H9 (cell line): ENCODE results near the gene EDDM13. TPM values are rescaled to one million over a fixed set of nuclear protein-coding genes. Genes with fewer than 3 reads are reported as not detected.

Experiments used
- DNase-seq: peaks from one replicate; pipeline ENCODE4 v3.0.0-alpha.2; 2017
- H2AFZ ChIP-seq: one replicate; pipeline ENCODE4 v1.6.1; 2013; ENCODE audit warnings: mild to moderate bottlenecking, low read length, control low read depth, moderate library complexity
- H2AK5ac ChIP-seq: 2 replicates; pipeline ENCODE4 v1.6.1; 2013; ENCODE audit warnings: low read length, control low read depth, mixed read lengths; ENCODE audit not compliant: insufficient read length
- H2BK120ac ChIP-seq: one replicate; pipeline ENCODE4 v1.6.1; 2013; ENCODE audit warnings: low read depth, mild to moderate bottlenecking, low read length, control low read depth, inconsistent platforms; ENCODE audit not compliant: poor library complexity, severe bottlenecking
- H2BK12ac ChIP-seq: 2 replicates; pipeline ENCODE4 v1.6.1; 2013; ENCODE audit warnings: low read length, control low read depth, mixed read lengths, low read depth; ENCODE audit not compliant: insufficient read length
- H2BK15ac ChIP-seq: 2 replicates; pipeline ENCODE4 v1.6.1; 2013; ENCODE audit warnings: low read depth, low read length, control low read depth
- H2BK20ac ChIP-seq: one replicate; pipeline ENCODE4 v1.6.1; 2013; ENCODE audit warnings: low read depth, mild to moderate bottlenecking, low read length, control low read depth, inconsistent platforms; ENCODE audit not compliant: poor library complexity, severe bottlenecking
- H2BK5ac ChIP-seq: 2 replicates; pipeline ENCODE4 v1.6.1; 2013; ENCODE audit warnings: low read length, control low read depth, mixed read lengths; ENCODE audit not compliant: insufficient read length
- H3K14ac ChIP-seq: 2 replicates; pipeline ENCODE4 v1.6.1; 2013; ENCODE audit warnings: low read length, control low read depth; ENCODE audit not compliant: insufficient read depth
- H3K18ac ChIP-seq: 2 replicates; pipeline ENCODE4 v1.6.1; 2013; ENCODE audit warnings: low read depth, mild to moderate bottlenecking, mixed read lengths, low read length, control low read depth; ENCODE audit not compliant: insufficient read length
- H3K23ac ChIP-seq: 2 replicates; pipeline ENCODE4 v1.6.1; 2013; ENCODE audit warnings: low read length, control low read depth, mixed read lengths, low read depth; ENCODE audit not compliant: insufficient read length
- H3K23me2 ChIP-seq: 2 replicates; pipeline ENCODE4 v1.6.1; 2013; ENCODE audit warnings: low read depth, mild to moderate bottlenecking, mixed read lengths, low read length, control low read depth; ENCODE audit not compliant: insufficient read length, poor library complexity, severe bottlenecking
- H3K27ac ChIP-seq: 2 replicates; pipeline ENCODE4 v1.5.1; 2013; ENCODE audit warnings: low read length, control low read depth, mixed read lengths, low read depth; ENCODE audit not compliant: insufficient read length
- H3K27me3 ChIP-seq: 2 replicates; pipeline ENCODE4 v1.6.1; 2013; ENCODE audit warnings: low read length, control low read depth, inconsistent platforms; ENCODE audit not compliant: insufficient read depth
- H3K4ac ChIP-seq: 2 replicates; pipeline ENCODE4 v1.6.1; 2013; ENCODE audit warnings: low read depth, mild to moderate bottlenecking, control low read depth, inconsistent platforms, low read length, moderate library complexity
- H3K4me1 ChIP-seq: 2 replicates; pipeline ENCODE4 v1.6.1; 2013; ENCODE audit warnings: low read length, control low read depth, inconsistent platforms; ENCODE audit not compliant: insufficient read depth
- H3K4me2 ChIP-seq: 2 replicates; pipeline ENCODE4 v1.6.1; 2013; ENCODE audit warnings: low read length, control low read depth, mixed read lengths; ENCODE audit not compliant: insufficient read length, insufficient read depth
- H3K56ac ChIP-seq: 2 replicates; pipeline ENCODE4 v1.6.1; 2013; ENCODE audit warnings: low read depth, mild to moderate bottlenecking, mixed read lengths, low read length, control low read depth; ENCODE audit not compliant: insufficient read length
- H3K79me1 ChIP-seq: 2 replicates; pipeline ENCODE4 v1.6.1; 2013; ENCODE audit warnings: low read depth, mild to moderate bottlenecking, moderate library complexity, low read length, control low read depth, inconsistent platforms; ENCODE audit not compliant: insufficient read depth, poor library complexity, severe bottlenecking
- H3K79me2 ChIP-seq: 2 replicates; pipeline ENCODE4 v1.6.1; 2013; ENCODE audit warnings: low read length, control low read depth, inconsistent platforms; ENCODE audit not compliant: insufficient read depth
- H3K9ac ChIP-seq: 2 replicates; pipeline ENCODE4 v1.6.1; 2013; ENCODE audit warnings: low read length, control low read depth, mixed read lengths; ENCODE audit not compliant: insufficient read length; ENCODE audit errors: extremely low read depth
- H3K9me3 ChIP-seq: one replicate; pipeline ENCODE4 v1.6.1; 2013; ENCODE audit warnings: low read depth, low read length, inconsistent platforms; ENCODE audit not compliant: control insufficient read depth
- H3T11ph ChIP-seq: one replicate; pipeline ENCODE4 v1.6.1; 2013; ENCODE audit warnings: mild to moderate bottlenecking, low read length, control low read depth, inconsistent platforms
- H4K20me1 ChIP-seq: one replicate; pipeline ENCODE4 v1.6.1; 2013; ENCODE audit not compliant: control insufficient read depth, insufficient read length, insufficient read depth
- H4K5ac ChIP-seq: 2 replicates; pipeline ENCODE4 v1.6.1; 2013; ENCODE audit warnings: low read depth, mild to moderate bottlenecking, mixed read lengths, low read length, control low read depth; ENCODE audit not compliant: insufficient read length
- H4K8ac ChIP-seq: replicated peaks from 2 replicates; pipeline ENCODE4 v1.6.1; 2013; ENCODE audit warnings: low read length, control low read depth, mixed read lengths, low read depth; ENCODE audit not compliant: insufficient read length
- H4K91ac ChIP-seq: 2 replicates; pipeline ENCODE4 v1.6.1; 2013; ENCODE audit warnings: low read depth, mild to moderate bottlenecking, moderate library complexity, mixed read lengths, low read length, control low read depth; ENCODE audit not compliant: insufficient read length
- H3K27ac Mint-ChIP-seq, 3 experiments: 2 replicates in 2 of 3; 3 replicates in 1 of 3; pipeline ENCODE4 v1.8.0; 2020 to 2021; ENCODE audit warnings: mixed read lengths in 3 of 3, mild to moderate bottlenecking in 1 of 3, moderate library complexity in 1 of 3
- H3K27me3 Mint-ChIP-seq: 2 replicates; pipeline ENCODE4 v1.8.0; 2021; ENCODE audit warnings: low read depth, mild to moderate bottlenecking, moderate library complexity, mixed read lengths
- H3K36me3 Mint-ChIP-seq, 3 experiments: 2 replicates in 2 of 3; 3 replicates in 1 of 3; pipeline ENCODE4 v1.8.0; 2020 to 2021; ENCODE audit warnings: low read depth in 3 of 3, mixed read lengths in 3 of 3; ENCODE audit not compliant: insufficient read depth in 1 of 3
- H3K4me1 Mint-ChIP-seq, 2 experiments: 2 replicates each; pipeline ENCODE4 v1.8.0; 2020; ENCODE audit warnings: mixed read lengths in 2 of 2
- H3K4me3 Mint-ChIP-seq, 2 experiments: 2 replicates in 1 of 2; 3 replicates in 1 of 2; pipeline ENCODE4 v1.8.0; 2020 to 2021; ENCODE audit warnings: mild to moderate bottlenecking in 2 of 2, mixed read lengths in 2 of 2, moderate library complexity in 1 of 2
- H3K9me3 Mint-ChIP-seq, 2 experiments: 2 replicates in 1 of 2; 3 replicates in 1 of 2; pipeline ENCODE4 v1.8.0; 2020; ENCODE audit warnings: mild to moderate bottlenecking in 2 of 2, mixed read lengths in 2 of 2, moderate library complexity in 1 of 2
- CTCF ChIP-seq: fragments of 200-600 bp; sonication (generic); conservative IDR thresholded peaks from 3 replicates; pipeline ENCODE4 v1.8.0; 2021; ENCODE audit warnings: antibody characterized with exemption, mild to moderate bottlenecking
- WGBS: extraction: QIAGEN DNeasy Blood & Tissue Kit; methylation state at CpG from one replicate; pipeline ENCODE4 v1.1.7; 2013; ENCODE audit warnings: missing lambda C conversion rate, low lambda C conversion rate, mixed read lengths; ENCODE audit not compliant: insufficient read length; ENCODE audit errors: extremely low coverage; 5-methylcytosine and 5-hydroxymethylcytosine counted together
- total RNA-seq: library from RNA; stranded (reverse); gene quantifications from 2 replicates; pipeline ENCODE4 v1.2.1, GENCODE V29; 2021

The EDDM13 gene
- total RNA-seq, 1 experiment from 2014 or later = not detected

DNA sequence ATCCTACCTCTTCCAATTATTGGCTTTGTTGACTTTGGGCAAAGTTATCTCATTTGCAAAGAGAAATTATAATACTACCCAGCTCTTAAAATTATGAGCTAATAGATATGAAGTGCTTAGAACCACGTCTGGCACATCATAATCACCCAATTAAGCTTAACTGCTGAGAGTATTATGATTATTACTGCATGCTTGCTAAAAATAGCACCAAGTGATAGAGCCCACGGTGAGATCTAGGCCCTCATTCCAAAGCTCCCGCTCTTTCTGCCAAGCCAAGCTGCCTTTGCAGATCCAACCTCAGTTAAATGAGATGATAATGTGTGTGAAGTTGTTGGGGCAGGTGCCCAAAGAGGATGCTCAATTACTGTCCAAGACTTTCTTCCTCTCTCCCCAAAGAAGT lies 6.5 kb upstream of the EDDM13 start:
- peaks cover 0 to 32% of the 10 kb centered on the region in 2 experiments; a peak in 2 of 5 replicates for H3K9me3 Mint-ChIP-seq
- 0 out of 7 replicates have a peak, but pooled peaks cover 0 to 1% (median 0%) of the 10 kb centered on the region in 3 experiments for H3K36me3 Mint-ChIP-seq
- Histone ChIP-seq H3K27ac (no peak overlapping the region), H3K79me2 (no peaks in the 10 kb centered on the region; the same call in 1 of the 2 replicates), H3K9ac (no peak overlapping the region), H3K79me1 (no peaks in the 10 kb centered on the region), H2AFZ (no peak overlapping the region), H4K20me1 (no peaks in the 10 kb centered on the region), H3K4ac (no peak overlapping the region), H2BK20ac (no peak overlapping the region), H4K8ac (no peak overlapping the region), H2BK15ac (no peak overlapping the region), H4K5ac (no peak overlapping the region), H3K9me3 (no peaks in the 10 kb centered on the region), H4K91ac (no peak overlapping the region), H3K56ac (no peak overlapping the region), H3K18ac (no peak overlapping the region), H3K4me1 (no peaks in the 10 kb centered on the region), H2BK12ac (no peak overlapping the region), H2BK5ac (no peak overlapping the region), H2BK120ac (no peak overlapping the region), H3K27me3 (no peaks in the 10 kb centered on the region), H3K4me2 (no peak overlapping the region), H3K23ac (no peak overlapping the region), H3K23me2 (no peaks in the 10 kb centered on the region), H3T11ph (no peak overlapping the region), H3K14ac (no peak overlapping the region), H2AK5ac (no peak overlapping the region)
- TF ChIP-seq CTCF = no peak
- no peaks in the 10 kb centered on the region for H3K27me3 Mint-ChIP-seq
- WGBS = no CpG with 5 or more reads among the region's 3 CpGs
- H3K4me1 Mint-ChIP-seq = no peaks in the 10 kb centered on the region
- H3K27ac Mint-ChIP-seq = no peak overlapping the region
- DNase-seq = no peak
- H3K4me3 Mint-ChIP-seq = no peak overlapping the region
